Measurements from ENCODE around the gene PCCA.
"Not testable (repeated sequence)": the region's sequence is repeated elsewhere in the genome, so short reads cannot be mapped to it uniquely, and the experiment has no call there.

The PCCA gene

DNA sequence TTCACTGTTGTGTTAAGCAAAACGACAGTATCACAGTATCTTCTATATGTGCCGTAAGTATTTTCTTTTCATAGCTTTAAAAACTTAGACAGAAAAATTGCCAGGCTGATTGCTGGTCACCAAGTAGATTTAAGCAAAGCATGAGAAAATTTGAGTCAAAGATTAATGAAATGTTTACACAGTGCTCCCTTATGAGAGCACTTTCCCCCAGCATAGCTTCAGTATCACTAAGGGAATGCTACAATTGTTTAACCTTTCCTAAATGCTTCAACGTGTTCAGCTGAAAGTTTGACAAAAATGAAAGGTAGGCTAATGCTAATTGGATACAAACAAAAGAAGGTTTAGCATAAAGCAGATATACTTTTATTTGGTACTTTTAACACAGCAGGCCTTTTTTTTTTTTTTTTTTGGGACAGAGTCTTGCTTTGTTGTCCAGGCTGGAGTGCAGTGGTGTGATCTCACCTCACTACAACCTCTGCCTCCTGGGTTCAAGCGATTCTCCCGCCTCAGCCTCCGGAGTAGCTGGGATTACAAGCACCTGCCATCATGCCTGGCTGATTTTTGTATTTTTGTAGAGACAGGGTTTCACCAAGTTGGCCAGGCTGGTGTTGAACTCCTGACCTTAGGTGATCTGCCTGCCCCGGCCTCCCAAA, 23.4 kb downstream of the PCCA start:
- no peak for ATAC-seq
- H3K36me3 Mint-ChIP-seq: peaks cover 19% of the 10 kb centered on the region
- no peak overlapping the region for H3K4me3 Mint-ChIP-seq

DNA sequence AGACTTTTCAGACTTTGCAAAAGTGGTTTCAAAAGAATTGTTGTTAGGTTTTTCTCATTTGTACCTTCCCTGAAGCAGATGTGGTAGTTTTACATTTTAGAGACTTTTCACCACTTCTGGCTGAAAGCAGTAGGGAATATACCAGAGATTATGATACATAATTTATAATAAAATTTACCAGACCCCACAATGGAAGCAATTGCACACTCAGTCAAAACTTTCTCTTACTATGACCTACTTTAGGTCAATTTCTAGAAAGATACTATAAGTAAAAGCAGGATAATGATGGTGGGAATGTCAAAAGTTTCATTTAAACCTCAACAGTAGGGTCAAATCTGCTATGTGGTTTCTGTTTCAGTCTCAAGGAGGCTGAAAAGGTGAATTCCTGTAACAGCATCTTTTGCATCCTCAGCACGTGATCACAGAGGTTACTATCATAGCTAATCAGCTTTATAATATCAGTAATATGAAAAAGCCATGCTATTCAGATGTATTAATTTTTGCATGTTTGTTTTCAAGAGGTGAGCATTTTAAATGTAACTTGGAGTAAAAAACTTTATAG, 26.9 kb downstream of the PCCA start:
- Mint-ChIP-seq H3K27me3 (no peaks in the 10 kb centered on the region), H3K4me3 (no peak overlapping the region), H3K36me3 (peaks cover 40% of the 10 kb centered on the region), H3K27ac (no peak overlapping the region), H3K4me1 (peaks cover 4% of the 10 kb centered on the region), H3K9me3 (no peaks in the 10 kb centered on the region)
- no peak for ATAC-seq

More for the DNA sequence above, 23.4 kb downstream of the PCCA start:
- Mint-ChIP-seq H3K4me1 (peaks cover 21% of the 10 kb centered on the region), H3K27me3 (no peaks in the 10 kb centered on the region), H3K9me3 (no peaks in the 10 kb centered on the region), H3K27ac (no peak overlapping the region)

DNA sequence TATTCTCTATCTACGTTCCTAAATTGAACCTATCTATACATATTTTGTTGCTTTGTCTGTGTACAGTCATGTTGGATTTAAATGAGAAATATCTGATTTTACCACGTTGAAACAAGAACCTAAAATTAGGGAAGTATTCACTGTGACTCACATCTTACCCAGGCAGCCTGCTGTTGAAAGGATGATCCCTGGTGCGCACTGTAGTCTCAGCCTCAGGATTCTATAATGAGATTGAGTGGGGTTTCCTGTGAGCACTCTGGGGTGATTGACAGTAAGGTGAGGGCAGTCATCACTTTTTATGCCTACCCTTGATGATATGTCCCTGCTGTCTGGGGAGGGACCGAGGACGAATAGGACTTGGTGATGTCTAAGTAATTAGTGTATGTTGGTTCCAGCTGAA, 35.4 kb downstream of the PCCA start:
- Mint-ChIP-seq H3K27me3 (no peaks in the 10 kb centered on the region), H3K27ac (no peak overlapping the region), H3K9me3 (peaks cover 6% of the 10 kb centered on the region), H3K4me3 (no peak overlapping the region), H3K4me1 (peaks cover 19% of the 10 kb centered on the region), H3K36me3 (peaks cover 29% of the 10 kb centered on the region)
- peak; percentile 84 for ATAC-seq

DNA sequence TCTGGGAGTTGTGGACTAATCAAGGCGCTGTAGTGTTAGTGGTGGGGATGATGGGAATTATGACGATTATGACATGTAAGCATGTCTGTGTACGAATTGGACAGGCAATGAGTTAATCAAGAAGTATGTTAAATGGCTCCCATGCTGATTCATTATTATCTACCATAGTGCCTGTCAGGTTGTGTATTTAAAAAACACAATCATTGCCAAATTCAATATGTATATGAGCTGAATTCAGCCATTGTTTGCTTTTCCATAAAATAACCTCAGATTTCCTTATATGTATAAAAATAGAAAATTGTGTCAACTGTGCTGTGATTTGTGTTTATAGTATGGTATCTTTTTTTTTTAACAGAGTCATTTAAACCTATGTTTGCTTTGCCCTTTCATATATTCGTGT, 37.1 kb downstream of the PCCA start:
- Mint-ChIP-seq H3K4me3 (no peak overlapping the region), H3K27ac (no peak overlapping the region), H3K9me3 (peaks cover 6% of the 10 kb centered on the region), H3K36me3 (peaks cover 17% of the 10 kb centered on the region), H3K27me3 (no peaks in the 10 kb centered on the region), H3K4me1 (peaks cover 28% of the 10 kb centered on the region)
- ATAC-seq: no peak

DNA sequence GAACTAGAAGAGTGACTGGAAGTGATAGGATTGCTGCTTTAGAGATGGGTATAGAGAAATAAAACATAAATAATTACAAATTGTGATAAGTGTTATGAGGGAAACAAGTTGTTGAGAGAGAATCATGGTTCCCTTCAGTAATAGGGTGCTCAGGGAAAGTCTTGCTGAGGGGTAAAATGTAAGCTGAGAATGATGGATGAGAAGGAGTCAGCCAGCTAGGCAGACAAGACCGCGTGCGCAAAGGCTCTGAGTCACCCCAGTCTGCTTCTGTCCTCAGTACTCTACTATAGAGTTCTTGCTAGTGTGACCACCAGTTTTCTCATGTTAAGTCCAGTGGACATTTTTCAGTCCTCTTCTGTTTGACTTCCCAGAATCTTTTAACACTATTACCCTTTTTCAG, 39.5 kb downstream of the PCCA start:
- H3K4me3 Mint-ChIP-seq: no peak overlapping the region
- peak overlapping the region; percentile 85 for H3K27ac Mint-ChIP-seq
- ATAC-seq: no peak
- peaks cover 46% of the 10 kb centered on the region for H3K4me1 Mint-ChIP-seq
- no peaks in the 10 kb centered on the region for H3K9me3 Mint-ChIP-seq
- peaks cover 5% of the 10 kb centered on the region for H3K36me3 Mint-ChIP-seq
- H3K27me3 Mint-ChIP-seq: no peaks in the 10 kb centered on the region

DNA sequence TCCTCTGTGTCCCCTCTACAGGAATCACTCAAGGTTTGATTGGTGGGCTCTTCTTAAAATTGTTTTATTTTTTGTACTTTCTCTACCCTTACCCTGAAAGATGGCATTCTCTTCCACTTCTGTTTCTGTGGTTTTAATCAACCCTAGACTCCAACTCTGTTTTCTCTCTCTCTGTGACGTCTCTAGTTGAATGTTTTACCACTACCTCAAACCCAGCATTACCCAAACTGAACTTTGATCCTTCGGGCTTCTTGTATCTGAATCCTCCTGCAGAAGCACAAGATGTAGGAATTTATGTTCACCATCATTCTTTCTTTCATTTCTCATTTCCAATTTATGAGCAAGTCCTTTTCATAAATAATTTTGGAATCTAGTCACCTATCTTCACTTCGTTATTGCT, 39.9 kb downstream of the PCCA start:
- ATAC-seq: peak; percentile 54
- Mint-ChIP-seq H3K9me3 (no peaks in the 10 kb centered on the region), H3K36me3 (peaks cover 10% of the 10 kb centered on the region), H3K27me3 (no peaks in the 10 kb centered on the region), H3K4me3 (no peak overlapping the region), H3K4me1 (peaks cover 46% of the 10 kb centered on the region), H3K27ac (peak overlapping the region; percentile 85)

DNA sequence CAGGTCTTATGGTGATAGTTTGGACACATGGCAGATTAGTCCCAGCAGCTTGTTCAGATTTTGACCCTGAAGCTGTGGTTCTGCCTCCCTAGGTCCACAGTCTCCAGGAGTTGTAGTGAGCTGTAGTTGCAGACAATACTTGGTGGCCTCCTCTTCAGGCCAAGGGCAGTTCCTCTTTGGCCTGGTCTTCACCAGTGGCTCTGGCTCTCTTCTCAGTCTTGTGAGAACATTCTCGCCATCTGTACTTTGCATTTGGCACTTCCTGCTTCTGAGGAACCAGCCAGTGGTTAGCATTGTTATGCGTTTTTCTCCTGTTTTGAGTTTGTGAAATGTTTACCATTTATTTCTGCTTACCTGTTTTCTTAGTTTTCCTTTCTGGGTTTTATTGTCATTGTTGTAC, 40.7 kb downstream of the PCCA start:
- peak; percentile 80 for ATAC-seq
- Mint-ChIP-seq H3K36me3 (peaks cover 16% of the 10 kb centered on the region), H3K4me1 (peaks cover 41% of the 10 kb centered on the region), H3K27ac (peak overlapping the region; percentile 85), H3K9me3 (no peaks in the 10 kb centered on the region), H3K27me3 (no peaks in the 10 kb centered on the region), H3K4me3 (no peak overlapping the region)

DNA sequence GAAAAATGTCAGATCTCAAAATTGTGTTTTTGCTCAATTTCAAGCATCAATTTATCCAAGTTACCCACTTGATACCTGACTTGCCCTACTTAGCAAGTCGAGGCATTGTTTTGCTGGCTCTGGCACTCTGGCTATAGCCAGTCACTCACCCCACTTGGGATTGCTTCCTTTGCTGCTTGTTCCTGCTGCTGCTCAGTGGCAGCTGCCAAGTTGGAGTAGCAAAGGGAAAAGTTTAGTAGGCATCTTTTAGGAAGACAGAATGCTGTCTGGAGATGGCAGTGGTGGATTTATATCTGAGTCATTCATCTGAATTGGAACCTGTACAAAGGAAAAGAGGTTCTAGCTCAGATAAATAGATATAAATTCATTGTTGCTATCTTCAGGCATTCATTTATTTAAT, 41.2 kb downstream of the PCCA start:
- no peak for ATAC-seq
- peaks cover 41% of the 10 kb centered on the region for H3K4me1 Mint-ChIP-seq
- H3K27me3 Mint-ChIP-seq: no peaks in the 10 kb centered on the region
- no peaks in the 10 kb centered on the region for H3K9me3 Mint-ChIP-seq
- H3K36me3 Mint-ChIP-seq: peaks cover 16% of the 10 kb centered on the region
- H3K27ac Mint-ChIP-seq: peak overlapping the region; percentile 85
- no peak overlapping the region for H3K4me3 Mint-ChIP-seq

DNA sequence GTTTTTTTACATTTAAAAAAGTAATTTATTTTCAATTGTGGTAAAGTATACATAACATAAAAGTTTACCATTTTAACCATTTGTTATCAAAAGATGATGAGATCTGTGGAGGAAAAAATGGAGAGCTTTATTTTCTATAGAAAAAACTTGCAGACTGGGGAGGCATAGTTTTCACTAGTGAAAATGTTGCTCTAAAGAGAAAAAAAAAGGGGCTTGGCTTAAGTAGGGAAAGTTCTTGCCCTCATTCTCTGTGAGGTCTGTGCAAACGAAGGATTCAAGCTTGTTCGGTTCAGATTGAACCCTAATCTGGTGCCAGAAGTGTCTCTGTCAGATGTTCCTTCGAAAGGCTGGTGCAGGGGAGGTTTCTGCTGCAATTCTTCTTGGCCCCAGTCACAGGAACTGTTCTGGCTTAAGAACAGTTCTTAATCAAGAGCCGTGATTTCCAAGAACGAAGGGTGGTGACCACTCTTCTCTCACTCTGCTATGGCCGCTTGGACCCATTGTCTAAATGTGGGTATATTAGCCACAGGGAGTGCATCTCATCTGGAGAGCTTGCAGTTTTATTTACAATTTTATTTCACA, 42.1 kb downstream of the PCCA start:
- no peak for ATAC-seq
- peaks cover 16% of the 10 kb centered on the region for H3K36me3 Mint-ChIP-seq
- H3K4me3 Mint-ChIP-seq: no peak overlapping the region
- H3K27me3 Mint-ChIP-seq: no peaks in the 10 kb centered on the region
- peaks cover 41% of the 10 kb centered on the region for H3K4me1 Mint-ChIP-seq
- H3K27ac Mint-ChIP-seq: no peak overlapping the region
- no peaks in the 10 kb centered on the region for H3K9me3 Mint-ChIP-seq

DNA sequence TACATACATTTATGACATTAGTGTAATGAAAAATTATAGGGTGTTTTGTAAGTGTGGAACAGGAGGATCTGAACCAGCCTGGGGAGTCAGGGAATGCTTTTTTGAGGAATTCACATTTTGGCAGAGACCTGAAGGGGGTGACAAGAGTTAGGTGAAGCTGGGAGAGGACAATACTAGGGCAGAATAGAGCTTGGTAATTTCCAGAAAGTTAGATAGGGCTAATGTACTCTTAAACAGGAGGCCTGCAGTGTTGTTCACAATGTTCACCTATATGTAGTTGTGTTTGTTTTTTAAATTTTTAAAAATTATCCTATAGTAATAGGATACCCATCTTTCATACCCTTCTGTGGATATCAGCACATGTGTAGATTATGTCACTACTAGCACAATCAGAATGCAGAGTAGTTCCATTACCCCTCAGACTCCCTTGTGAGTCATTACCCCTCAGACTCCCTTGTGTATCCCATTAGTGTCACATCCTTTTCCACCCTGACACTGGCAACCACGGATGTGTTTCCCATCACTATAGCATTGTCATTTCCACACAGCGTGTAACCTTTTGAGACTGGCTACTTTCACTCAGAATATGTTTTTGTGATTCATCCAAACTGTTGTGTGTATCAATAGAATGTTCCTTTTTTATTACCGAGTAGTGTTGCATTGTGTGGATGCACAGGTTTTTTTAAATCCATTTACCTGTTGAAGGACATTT, 43.1 kb downstream of the PCCA start:
- no peaks in the 10 kb centered on the region for H3K27me3 Mint-ChIP-seq
- H3K27ac Mint-ChIP-seq: no peak overlapping the region
- no peaks in the 10 kb centered on the region for H3K9me3 Mint-ChIP-seq
- peak; percentile 72 for ATAC-seq
- peaks cover 41% of the 10 kb centered on the region for H3K4me1 Mint-ChIP-seq
- H3K4me3 Mint-ChIP-seq: no peak overlapping the region
- H3K36me3 Mint-ChIP-seq: peaks cover 24% of the 10 kb centered on the region

DNA sequence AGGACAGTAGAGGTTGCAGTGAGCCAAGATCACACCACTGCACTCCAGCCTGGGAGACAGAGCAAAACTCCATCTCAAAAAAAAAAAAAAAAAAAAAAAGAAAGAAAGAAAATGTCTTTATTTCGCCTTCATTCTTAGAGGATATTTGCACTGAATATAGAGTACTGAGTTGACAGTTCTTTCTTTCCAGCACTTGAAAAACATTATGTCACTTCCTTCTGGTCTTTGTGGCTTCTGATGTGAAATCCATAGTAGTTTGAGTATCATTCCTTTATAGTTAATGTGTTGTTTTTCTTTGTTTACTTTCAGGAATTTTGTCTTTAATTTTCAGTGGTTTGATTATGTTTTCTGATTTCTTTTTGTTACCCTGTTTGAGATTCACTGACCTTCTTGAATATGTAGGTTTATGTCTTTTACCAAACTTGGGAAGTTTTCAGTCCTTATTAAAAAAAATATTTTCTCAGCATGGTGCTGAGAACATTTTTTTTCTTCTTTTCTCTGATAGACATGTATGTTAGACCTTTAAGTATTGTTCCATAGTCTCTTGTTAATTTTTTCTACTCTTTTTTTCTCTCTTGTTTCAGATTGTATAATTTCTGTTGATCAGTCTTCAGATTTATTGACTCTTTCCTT, 50.1 kb downstream of the PCCA start:
- Mint-ChIP-seq H3K27me3 (no peaks in the 10 kb centered on the region), H3K4me1 (peaks cover 7% of the 10 kb centered on the region), H3K4me3 (no peak overlapping the region), H3K9me3 (peaks cover 3% of the 10 kb centered on the region), H3K27ac (no peak overlapping the region), H3K36me3 (peaks cover 50% of the 10 kb centered on the region)
- no peak for ATAC-seq

DNA sequence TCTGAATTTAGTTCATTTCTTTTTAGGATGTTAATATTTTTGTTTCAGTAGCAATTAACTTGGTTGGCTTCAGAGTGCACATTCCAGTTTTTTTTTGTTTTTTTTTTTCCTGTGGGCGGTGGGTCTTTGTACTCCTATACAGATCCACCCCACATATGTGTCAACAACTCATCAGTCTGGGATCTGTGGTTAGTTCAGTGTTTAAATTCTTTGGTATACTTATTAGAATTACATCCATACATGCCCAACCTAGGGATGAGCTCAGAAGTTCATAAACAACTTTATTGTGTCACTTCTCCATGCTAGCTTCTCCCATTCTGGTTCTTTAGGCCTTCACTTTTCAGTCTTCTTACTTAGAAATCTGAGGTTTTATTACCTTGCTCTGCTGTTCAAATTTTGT, 50.9 kb downstream of the PCCA start:
- H3K4me3 Mint-ChIP-seq: no peak overlapping the region
- no peak overlapping the region for H3K27ac Mint-ChIP-seq
- H3K27me3 Mint-ChIP-seq: no peaks in the 10 kb centered on the region
- peaks cover 3% of the 10 kb centered on the region for H3K9me3 Mint-ChIP-seq
- ATAC-seq: no peak
- peaks cover 50% of the 10 kb centered on the region for H3K36me3 Mint-ChIP-seq
- H3K4me1 Mint-ChIP-seq: peaks cover 7% of the 10 kb centered on the region

DNA sequence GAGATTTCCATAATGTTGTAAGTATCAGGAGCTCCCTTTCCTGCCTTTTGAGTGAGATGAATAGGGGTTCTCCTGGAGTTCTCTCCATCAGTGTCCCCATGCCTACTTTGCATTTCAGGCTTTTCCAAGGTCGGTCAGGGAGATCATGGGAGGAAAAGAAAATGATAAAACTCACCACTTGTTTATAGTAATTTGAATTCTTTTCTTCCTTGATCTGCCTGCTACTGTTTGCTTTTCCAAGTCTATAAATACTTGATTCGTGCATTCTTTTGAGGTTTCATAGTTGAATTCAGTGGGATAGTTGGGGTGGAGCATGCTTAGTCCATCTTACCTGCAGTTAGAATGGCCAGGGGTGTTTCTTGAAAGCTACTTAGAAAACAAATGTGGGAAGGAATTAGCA, 51.5 kb downstream of the PCCA start:
- Mint-ChIP-seq H3K9me3 (peaks cover 3% of the 10 kb centered on the region), H3K27me3 (no peaks in the 10 kb centered on the region), H3K4me1 (peaks cover 7% of the 10 kb centered on the region), H3K36me3 (peaks cover 57% of the 10 kb centered on the region), H3K27ac (no peak overlapping the region), H3K4me3 (no peak overlapping the region)
- ATAC-seq: no peak

DNA sequence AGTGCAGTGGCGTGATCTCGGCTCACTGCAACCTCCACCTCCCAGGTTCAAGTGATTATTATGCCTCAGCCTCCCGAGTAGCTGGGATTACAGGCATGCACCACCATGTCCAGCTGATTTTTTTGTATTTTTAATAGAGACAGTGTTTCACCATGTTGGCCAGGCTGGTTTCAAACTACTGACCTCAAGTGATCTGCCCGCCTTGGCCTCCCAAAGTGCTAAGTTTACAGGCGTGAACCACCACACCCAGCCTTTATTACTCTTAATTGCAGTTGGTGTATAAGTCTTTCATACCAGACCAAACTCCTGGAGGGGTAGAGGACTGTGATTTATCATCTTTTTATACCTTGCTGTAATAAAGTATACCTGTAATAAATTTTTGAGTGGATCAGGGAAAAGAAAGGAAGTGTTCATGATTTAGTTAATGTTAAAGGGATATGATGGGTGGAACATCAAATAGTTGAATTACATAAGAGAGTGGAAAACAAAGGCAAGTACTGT, 52.6 kb downstream of the PCCA start:
- H3K27me3 Mint-ChIP-seq, ATAC-seq, H3K4me3 Mint-ChIP-seq, H3K27ac Mint-ChIP-seq, H3K4me1 Mint-ChIP-seq, H3K9me3 Mint-ChIP-seq: not testable (repeated sequence)
- peaks cover 55% of the 10 kb centered on the region for H3K36me3 Mint-ChIP-seq

DNA sequence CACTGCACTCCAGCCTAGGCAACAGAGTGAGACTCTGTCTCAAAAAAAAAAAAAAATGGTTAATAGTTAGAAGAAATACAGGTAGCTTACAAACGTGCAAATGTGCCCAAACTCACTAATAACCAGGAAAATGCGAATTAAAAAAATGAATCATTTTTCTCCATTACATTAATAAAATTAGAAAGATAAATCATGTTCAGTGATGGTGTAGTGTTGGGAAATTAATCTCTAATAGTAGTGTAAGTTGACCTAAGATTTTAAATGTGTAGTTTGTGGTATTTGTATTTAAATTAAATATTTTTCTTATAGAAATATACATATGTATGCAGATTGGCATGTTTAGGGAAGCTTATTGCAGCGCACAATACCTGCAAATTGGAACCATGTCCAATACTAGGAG, 57.6 kb downstream of the PCCA start:
- no peak for ATAC-seq
- peaks cover 32% of the 10 kb centered on the region for H3K36me3 Mint-ChIP-seq
- no peak overlapping the region for H3K4me3 Mint-ChIP-seq
- no peaks in the 10 kb centered on the region for H3K9me3 Mint-ChIP-seq
- no peaks in the 10 kb centered on the region for H3K27me3 Mint-ChIP-seq
- H3K4me1 Mint-ChIP-seq: no peaks in the 10 kb centered on the region
- H3K27ac Mint-ChIP-seq: no peak overlapping the region
